Glomerular endothelial cell (primary cell): ENCODE measurements around the gene TMEM141. TPM values are rescaled to one million over a fixed set of nuclear protein-coding genes. Genes with fewer than 3 reads are reported as not detected.

Source experiments
- DNase-seq: peaks from one replicate; pipeline ENCODE4 v3.0.0-alpha.2; 2011; ENCODE audit warnings: low read depth, low spot score; ENCODE audit errors: extremely low read depth
- total RNA-seq: library from RNA; depleted of rRNA; stranded (reverse); fragments of >200 nt; gene quantifications from 2 replicates; pipeline ENCODE4 v1.2.3, GENCODE V29; 2015

Gene TMEM141
- 69.7 and 113 TPM in 2 replicates for total RNA-seq

DNA sequence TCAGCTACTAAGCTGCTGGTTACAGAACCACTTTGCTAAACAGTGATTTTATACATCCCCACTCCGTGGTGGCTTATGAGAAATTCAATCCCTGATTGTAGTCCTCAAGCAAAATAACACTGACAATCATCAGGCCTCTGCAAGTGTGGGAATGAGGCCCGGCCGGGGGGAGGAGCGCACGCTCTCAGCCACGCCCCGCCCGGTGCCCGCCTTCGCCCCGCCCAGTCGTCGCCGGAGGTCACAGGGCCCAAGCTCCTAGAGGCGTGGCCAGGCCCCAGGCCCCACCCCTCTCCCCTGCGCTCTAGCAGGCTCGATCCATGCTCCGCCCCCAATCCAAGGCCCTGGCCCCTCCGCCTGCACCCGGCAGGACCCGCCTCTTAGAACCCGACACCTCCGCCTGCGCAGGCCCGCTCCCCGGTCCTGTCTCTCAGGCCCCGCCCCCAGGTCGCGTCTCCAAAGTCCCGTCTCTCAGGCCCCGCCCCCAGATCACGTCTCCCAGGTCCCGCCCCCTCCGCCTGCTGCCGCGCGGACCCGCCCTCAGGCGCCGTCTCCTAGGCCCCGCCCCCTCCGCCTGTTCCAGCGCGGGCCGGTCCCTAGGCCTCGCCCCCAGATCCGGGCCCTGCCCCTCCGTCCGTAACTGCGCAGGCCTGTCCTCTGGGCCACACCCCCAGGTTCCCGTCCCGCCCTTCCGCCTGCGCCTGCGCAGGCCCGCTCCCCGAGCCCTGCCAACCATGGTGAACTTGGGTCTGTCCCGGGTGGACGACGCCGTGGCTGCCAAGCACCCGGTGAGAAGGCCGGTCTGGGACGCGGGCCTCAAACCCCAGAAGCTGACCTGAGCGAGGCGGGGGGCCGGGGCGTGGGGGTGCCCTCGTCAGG, at the start of gene TMEM141:
TMEM141 (plus strand) TSS at position 705 of the 876 bp plus-strand sequence; CDS start at position 732, 27 bp downstream.
- DNase-seq = peak; percentile 83

DNA sequence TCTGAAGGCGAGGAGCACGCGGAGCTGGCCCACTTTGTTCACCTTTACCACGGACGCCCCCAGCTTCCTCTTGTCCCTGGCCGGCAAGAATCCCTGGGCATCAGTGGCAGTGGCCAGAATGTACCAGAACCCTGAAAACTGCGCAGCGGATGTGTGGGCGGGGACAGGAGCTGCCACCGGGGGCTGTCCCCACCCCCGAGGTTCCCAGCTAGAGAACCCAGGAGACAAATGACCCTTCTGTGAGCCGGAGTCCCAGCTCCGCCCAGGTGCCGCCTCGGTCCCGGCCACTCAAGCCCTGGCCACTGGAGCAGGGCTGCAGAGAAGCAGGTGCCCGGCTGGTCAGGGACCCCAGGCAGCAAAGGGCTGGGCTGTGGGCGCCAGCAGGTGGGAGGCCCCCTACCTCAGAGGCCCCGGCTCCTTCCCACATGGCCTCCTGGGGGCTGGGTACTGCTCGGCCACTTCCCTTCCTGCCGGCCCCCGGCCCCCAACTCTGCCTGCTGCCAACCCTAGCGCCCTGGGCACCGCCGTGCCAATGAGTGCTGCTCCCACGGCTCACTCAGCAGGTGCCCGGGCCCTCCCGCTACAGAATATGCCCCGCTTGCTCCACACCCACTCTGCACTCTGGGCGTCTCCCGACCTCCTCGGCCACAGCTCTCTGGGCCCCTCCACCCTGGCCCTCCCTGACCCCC, 49.1 kb upstream of the TMEM141 start:
- DNase-seq = no peak

DNA sequence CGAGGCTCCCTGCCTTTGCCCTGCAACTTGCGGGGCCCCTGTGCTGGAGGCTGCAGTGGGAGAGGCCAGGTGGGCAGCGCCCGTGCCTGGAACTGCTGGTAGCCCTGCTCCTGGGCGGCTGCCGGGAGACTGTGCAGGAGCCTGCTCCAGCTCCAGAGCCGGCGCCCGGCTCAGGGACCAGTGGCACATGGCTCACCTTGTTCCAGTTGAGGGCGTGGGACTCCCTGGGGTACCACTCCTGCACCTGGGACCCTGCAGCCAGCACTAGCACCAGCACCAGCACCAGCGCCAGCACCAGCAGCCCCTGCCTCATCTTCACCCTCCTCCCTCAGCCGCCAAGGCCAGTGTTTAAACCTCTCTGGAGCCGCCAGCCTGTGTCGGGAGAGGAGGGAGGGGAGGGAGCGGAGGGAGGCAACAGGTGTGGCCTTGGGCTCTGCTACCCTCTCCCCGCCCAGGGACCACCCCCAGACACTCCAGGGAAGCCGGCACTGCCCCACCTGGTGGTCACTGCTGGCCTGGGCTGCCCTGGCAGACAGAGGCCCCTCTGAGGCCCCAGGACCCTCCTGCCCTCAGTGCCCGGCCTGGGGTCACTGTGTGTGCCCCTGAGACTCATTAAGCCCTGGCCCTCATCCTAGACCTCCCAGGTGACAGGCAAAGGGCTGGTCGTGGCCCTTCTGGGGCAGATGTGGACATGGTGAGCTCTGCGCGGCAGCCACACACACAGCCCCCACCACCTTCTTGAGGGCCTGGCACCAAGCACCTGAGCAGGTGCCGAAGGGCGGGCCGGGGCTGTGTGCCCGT, 48.4 kb upstream of the TMEM141 start, which contains the start of gene LCN10:
LCN10 (minus strand) TSS at position 350 of the 801 bp plus-strand sequence; CDS start at position 313, 37 bp downstream.
- no peak for DNase-seq

GRCh38 chr9:136743639-136744211, 47.4 kb upstream of the TMEM141 start:
- no peak for DNase-seq

DNA sequence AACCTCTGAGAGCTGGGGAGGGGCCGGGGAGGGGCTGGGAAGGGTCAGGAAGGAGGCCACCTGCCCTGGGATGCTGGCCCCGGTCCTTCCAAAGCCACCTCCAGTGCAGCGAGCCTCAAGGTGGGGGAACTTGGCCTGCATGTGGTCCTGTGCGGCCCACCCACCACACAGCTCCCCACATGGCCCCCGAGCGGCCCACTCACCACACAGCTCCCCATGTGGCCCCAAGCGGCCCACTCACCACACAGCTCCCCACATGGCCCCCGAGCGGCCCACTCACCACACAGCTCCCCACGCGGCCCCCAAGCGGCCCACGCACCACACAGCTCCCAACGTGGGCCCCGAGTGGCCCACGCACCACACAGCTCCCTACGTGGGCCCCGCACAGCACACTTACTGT, 46.4 kb upstream of the TMEM141 start:
- DNase-seq = no peak

GRCh38 chr9:136745389-136746154, 45.6 kb upstream of the TMEM141 start:
- no peak for DNase-seq

GRCh38 chr9:136746155-136746490, 45.0 kb upstream of the TMEM141 start:
- no peak for DNase-seq

DNA sequence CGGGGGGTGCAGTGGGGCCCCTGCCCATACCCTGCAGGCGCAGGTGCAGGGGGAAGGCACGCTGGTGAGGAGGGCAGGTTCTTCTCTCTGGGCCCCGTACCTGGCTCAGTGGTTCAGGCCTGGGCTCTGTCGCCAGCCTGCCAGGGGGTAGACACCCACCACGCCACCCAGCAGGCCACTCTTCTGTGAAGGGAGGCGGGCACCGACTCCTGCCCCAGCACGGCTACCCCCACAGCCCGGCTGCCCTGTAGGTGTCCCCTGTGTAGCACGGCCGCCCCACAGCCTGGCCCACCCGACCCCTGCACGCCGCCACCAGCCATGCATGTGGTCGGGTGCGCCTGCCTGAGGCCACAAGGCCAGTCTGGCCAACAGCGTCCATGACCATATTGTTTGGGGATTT, 44.5 kb upstream of the TMEM141 start:
- no peak for DNase-seq

GRCh38 chr9:136747161-136748060, 43.7 kb upstream of the TMEM141 start:
- DNase-seq = no peak

GRCh38 chr9:136748201-136748600, 42.9 kb upstream of the TMEM141 start, which contains the start of gene LCN6:
LCN6 (minus strand) TSS chr9:136748525; CDS start chr9:136748483, 42 bp downstream.
- no peak for DNase-seq

DNA sequence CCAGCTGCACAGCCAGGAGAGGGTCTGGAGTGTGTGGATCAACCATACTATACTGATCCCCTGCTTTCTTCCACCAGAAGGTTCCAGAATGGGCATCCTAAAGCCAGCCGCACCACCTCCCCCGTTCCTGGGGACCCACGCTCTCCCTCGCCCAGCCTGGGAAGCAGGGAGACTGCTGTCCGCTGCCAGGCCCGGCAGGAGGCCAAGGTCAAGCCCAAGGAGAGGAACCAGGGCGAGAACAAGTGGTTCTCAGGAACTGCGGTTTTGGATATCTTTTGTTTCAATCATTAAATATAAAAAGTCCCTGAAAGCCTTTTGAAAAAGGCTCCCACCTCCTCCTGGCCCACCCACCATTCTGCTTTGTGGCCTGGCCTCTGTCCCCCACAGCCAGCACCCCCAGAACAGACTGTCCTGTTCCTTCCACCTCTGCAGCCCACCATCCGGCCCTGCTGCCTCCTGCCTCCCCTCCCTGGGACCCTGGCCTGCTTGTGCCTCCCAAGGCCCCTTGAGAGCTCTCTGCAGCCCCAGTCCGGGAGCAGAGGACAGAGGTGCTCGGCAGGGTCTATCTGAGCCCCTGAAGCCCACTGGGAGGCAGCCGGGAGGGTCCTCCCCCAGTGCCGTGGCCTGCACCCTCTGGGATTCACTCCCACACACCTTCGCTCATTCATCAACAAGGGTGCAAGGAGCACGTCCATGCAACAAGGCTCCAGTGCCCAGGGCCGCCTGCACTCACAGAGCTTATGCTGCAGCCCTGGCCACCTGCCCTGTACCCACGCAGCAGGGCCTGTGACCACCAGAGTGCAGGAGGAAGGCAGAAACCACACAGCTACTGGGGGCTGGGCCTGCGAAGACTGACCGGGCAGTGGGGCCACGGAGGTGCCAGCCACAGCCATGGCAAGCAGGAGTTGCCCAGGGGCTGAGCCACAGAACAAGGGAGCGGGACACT, 42.2 kb upstream of the TMEM141 start:
- no peak for DNase-seq

DNA sequence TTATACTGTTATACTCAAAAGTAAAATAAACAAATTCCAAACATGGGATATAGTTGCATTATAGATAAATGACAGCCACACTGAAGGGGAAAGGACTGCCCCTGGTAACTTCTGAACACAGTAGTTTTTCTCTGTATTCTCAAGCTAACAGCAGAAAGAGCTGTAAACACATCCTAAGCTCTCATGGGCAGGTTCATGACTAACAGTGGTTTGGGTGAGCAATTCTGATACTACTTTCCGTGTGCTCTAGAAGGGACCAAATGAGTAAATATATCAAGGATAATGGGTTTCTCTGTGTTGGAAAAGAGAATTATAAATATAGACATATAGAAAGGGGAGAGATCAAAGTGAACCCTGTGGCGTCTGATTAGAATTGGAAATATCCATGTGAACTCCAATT, 40.6 kb upstream of the TMEM141 start:
- DNase-seq = no peak

GRCh38 chr9:136751244-136751643, 39.9 kb upstream of the TMEM141 start:
- no peak for DNase-seq

DNA sequence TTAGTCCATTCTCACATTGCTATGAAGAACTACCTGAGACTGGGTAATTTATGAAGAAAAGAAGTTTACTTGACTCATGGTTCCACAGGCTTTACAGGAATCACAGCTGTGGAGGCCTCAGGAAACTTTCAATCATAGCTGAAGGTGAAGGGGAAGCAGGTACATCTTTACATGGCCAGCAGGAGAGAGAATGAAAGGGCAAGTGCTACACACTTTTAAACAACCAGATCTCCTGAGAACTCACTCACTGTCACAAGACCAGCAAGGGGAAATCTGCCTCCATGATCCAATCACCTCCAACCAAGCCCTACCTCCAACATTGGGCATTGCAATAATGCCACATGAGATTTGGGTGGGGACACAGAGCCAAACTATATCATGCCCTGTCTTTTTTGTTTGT, 39.3 kb upstream of the TMEM141 start:
- no peak for DNase-seq

- no peak for DNase-seq
Measured at GRCh38 chr9:136753371-136754058, 37.6 kb upstream of the TMEM141 start.

DNA sequence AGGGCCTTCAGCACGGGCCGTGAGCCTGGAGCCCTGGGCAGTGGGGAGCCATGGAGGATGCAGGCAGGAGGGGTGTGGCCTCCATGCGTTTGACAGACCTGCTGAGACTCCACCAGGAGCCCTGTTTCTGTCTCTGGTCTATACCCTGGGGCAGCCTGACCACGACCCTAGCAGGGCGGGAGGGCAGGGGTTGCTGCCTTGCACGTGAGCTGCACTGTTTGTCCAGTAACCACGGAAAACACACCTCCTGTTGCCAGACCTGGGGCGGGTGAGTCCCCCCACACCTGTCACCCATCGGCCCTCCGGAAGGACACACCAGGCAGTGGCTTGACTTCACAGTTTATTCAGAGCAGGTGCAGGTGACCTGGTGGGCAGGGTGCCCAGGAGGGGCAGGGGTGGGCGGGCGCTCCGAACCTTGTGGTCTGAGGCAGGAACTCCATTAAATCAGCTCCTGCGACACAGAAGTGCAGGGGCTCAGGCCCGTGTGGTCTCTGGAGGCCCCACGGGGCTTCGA, 37.0 kb upstream of the TMEM141 start:
- no peak for DNase-seq
